Natural killer cell (primary cell): ENCODE measurements around the gene SGCB. TPM values are rescaled to one million over a fixed set of nuclear protein-coding genes. Genes with fewer than 3 reads are reported as not detected.

ENCODE experiments used
- ATAC-seq, 3 donors: fragments of 150-1000 bp in 2 of 3; fragments of 200-7000 bp in 1 of 3; cut with Tn5 transposase; 1 replicate in 1 of 3; 2 replicates in 2 of 3; pipeline ENCODE4 v1.10.0; 2021; ENCODE audit warnings: mild to moderate bottlenecking in 2 of 3, moderate library complexity in 2 of 3
- DNase-seq, 2 donors: peaks; one replicate each; pipeline versions ENCODE4 v3.0.0 to v3.0.0-alpha.2; 2013 to 2021; ENCODE audit warnings: mixed read lengths in 1 of 2
- H3K27ac ChIP-seq: one replicate; pipeline ENCODE4 v1.5.1; 2013; ENCODE audit warnings: mild to moderate bottlenecking, low read length
- H3K27me3 ChIP-seq: one replicate; pipeline ENCODE4 v1.6.1; 2013; ENCODE audit warnings: low read length; ENCODE audit not compliant: control insufficient read depth, insufficient read depth
- H3K36me3 ChIP-seq: one replicate; pipeline ENCODE4 v1.6.1; 2013; ENCODE audit warnings: low read length; ENCODE audit not compliant: control insufficient read depth, insufficient read depth
- H3K4me1 ChIP-seq: one replicate; pipeline ENCODE4 v1.6.1; 2013; ENCODE audit warnings: low read length; ENCODE audit not compliant: control insufficient read depth, insufficient read depth
- H3K4me3 ChIP-seq: one replicate; pipeline ENCODE4 v1.5.1; 2013; ENCODE audit warnings: low read length
- H3K9me3 ChIP-seq: one replicate; pipeline ENCODE4 v1.6.1; 2013; ENCODE audit warnings: low read length; ENCODE audit not compliant: control insufficient read depth, insufficient read depth
- H3K27ac Mint-ChIP-seq, 2 donors: one replicate each; pipeline ENCODE4 v1.8.0; 2022; ENCODE audit warnings: mild to moderate bottlenecking in 2 of 2, mixed read lengths in 2 of 2, moderate library complexity in 1 of 2
- H3K27me3 Mint-ChIP-seq, 2 donors: one replicate each; pipeline ENCODE4 v1.8.0; 2022; ENCODE audit warnings: low read depth in 2 of 2, mixed read lengths in 2 of 2
- H3K36me3 Mint-ChIP-seq: one replicate; pipeline ENCODE4 v1.8.0; 2022; ENCODE audit warnings: mixed read lengths
- H3K4me1 Mint-ChIP-seq, 2 donors: one replicate each; pipeline ENCODE4 v1.8.0; 2022; ENCODE audit warnings: mixed read lengths in 2 of 2
- H3K4me3 Mint-ChIP-seq: one replicate; pipeline ENCODE4 v1.8.0; 2022; ENCODE audit warnings: mild to moderate bottlenecking, moderate library complexity, mixed read lengths
- H3K9me3 Mint-ChIP-seq, 2 donors: one replicate each; pipeline ENCODE4 v1.8.0; 2022; ENCODE audit warnings: mixed read lengths in 2 of 2
- CTCF ChIP-seq: fragments of 200-600 bp; IDR thresholded peaks from one replicate; pipeline ENCODE4 v1.8.0; 2022; ENCODE audit warnings: antibody characterized with exemption
- WGBS: methylation state at CpG from one replicate; pipeline ENCODE4 v1.1.7; 2013; ENCODE audit warnings: missing lambda C conversion rate; ENCODE audit not compliant: insufficient coverage; 5-methylcytosine and 5-hydroxymethylcytosine counted together
- intact Hi-C: fragments of 100-400 bp; cut with micrococcal nuclease; formaldehyde crosslinking; loops from one replicate; pipeline ENCODE4 v1.14.2; 2022
- total RNA-seq, 4 donors: library from RNA; stranded (reverse); fragments of 120-200 nt in 1 of 4; gene quantifications; one replicate each; pipeline versions ENCODE4 v1.2.3 to v1.2.4, GENCODE V29; 2013 to 2022

The SGCB gene
- total RNA-seq, 3 donors from 2014 or later (not counting 1 experiment from before 2014, with no cell fraction given) = 0.14 to 1.6 (median 0.68) TPM

- H3K9me3 ChIP-seq = no peaks in the 10 kb centered on the region
- Mint-ChIP-seq H3K27ac (no peak overlapping the region), H3K4me1 (no peaks in the 10 kb centered on the region), H3K36me3 (no peaks in the 10 kb centered on the region), H3K27me3 (peaks cover 0 to 3% of the 10 kb centered on the region in 2 donors), H3K4me3 (no peak overlapping the region), H3K9me3 (peaks cover 0 to 2% of the 10 kb centered on the region in 2 donors)
- intact Hi-C loops = no loop called here
- H3K4me1 ChIP-seq = no peaks in the 10 kb centered on the region
- TF ChIP-seq CTCF = no peak
- no peaks in the 10 kb centered on the region for H3K36me3 ChIP-seq
- WGBS = 60% methylated on average over 1 of the region's 2 CpGs
- DNase-seq (no peak), ATAC-seq (no peak)
- no peak overlapping the region for H3K27ac ChIP-seq
- no peaks in the 10 kb centered on the region for H3K27me3 ChIP-seq
- H3K4me3 ChIP-seq = no peak overlapping the region
Measured at GRCh38 chr4:52001616-52002015, 36.5 kb downstream of the SGCB start.

- H3K4me3 Mint-ChIP-seq = no peak overlapping the region
- 93% methylated on average over 3 of the region's 5 CpGs for WGBS
- H3K9me3 ChIP-seq = no peaks in the 10 kb centered on the region
- H3K27ac Mint-ChIP-seq = no peak overlapping the region
- DNase-seq = no peak
- H3K9me3 Mint-ChIP-seq = peaks cover 0 to 2% of the 10 kb centered on the region in 2 donors
- no peak for ATAC-seq
- H3K27me3 Mint-ChIP-seq = peaks cover 0 to 3% of the 10 kb centered on the region in 2 donors
- TF ChIP-seq CTCF = no peak
- no peaks in the 10 kb centered on the region for H3K36me3 ChIP-seq
- H3K4me1 Mint-ChIP-seq = no peaks in the 10 kb centered on the region
- H3K36me3 Mint-ChIP-seq = no peaks in the 10 kb centered on the region
- no peaks in the 10 kb centered on the region for H3K27me3 ChIP-seq
- intact Hi-C loops = no loop called here
- no peaks in the 10 kb centered on the region for H3K4me1 ChIP-seq
- no peak overlapping the region for H3K4me3 ChIP-seq
- no peak overlapping the region for H3K27ac ChIP-seq
Measured at GRCh38 chr4:51999250-51999649, 38.8 kb downstream of the SGCB start.

GRCh38 chr4:51998837-51999236 lies 39.3 kb downstream of the SGCB start:
- no peak for ATAC-seq
- no peak overlapping the region for H3K4me3 Mint-ChIP-seq
- no peaks in the 10 kb centered on the region for H3K4me1 Mint-ChIP-seq
- no peaks in the 10 kb centered on the region for H3K36me3 Mint-ChIP-seq
- no peak overlapping the region for H3K27ac Mint-ChIP-seq
- H3K36me3 ChIP-seq = no peaks in the 10 kb centered on the region
- H3K4me3 ChIP-seq = no peak overlapping the region
- H3K27me3 Mint-ChIP-seq = peaks cover 0 to 3% of the 10 kb centered on the region in 2 donors
- no peak for TF ChIP-seq CTCF
- H3K27me3 ChIP-seq = no peaks in the 10 kb centered on the region
- H3K27ac ChIP-seq = no peak overlapping the region
- no peaks in the 10 kb centered on the region for H3K4me1 ChIP-seq
- peaks cover 0 to 2% of the 10 kb centered on the region in 2 donors for H3K9me3 Mint-ChIP-seq
- intact Hi-C loops = no loop called here
- no peak for DNase-seq
- H3K9me3 ChIP-seq = no peaks in the 10 kb centered on the region

- H3K27ac Mint-ChIP-seq = no peak overlapping the region
- intact Hi-C loops = no loop called here
Measured at GRCh38 chr4:51997647-51998046, 40.5 kb downstream of the SGCB start.

More at GRCh38 chr4:51997647-51998046, 40.5 kb downstream of the SGCB start:
- Mint-ChIP-seq H3K4me3 (no peak overlapping the region), H3K4me1 (no peaks in the 10 kb centered on the region), H3K27me3 (peaks cover 0 to 3% of the 10 kb centered on the region in 2 donors), H3K9me3 (peaks cover 2 to 3% of the 10 kb centered on the region in 2 donors), H3K36me3 (no peaks in the 10 kb centered on the region)
- H3K4me1 ChIP-seq = no peaks in the 10 kb centered on the region
- no peaks in the 10 kb centered on the region for H3K9me3 ChIP-seq
- H3K36me3 ChIP-seq = no peaks in the 10 kb centered on the region
- ATAC-seq (no peak), DNase-seq (no peak)
- H3K27ac ChIP-seq = no peak overlapping the region
- no peak overlapping the region for H3K4me3 ChIP-seq
- no peaks in the 10 kb centered on the region for H3K27me3 ChIP-seq
- TF ChIP-seq CTCF = no peak
